ENCODE measurements around the gene GCNT2.
"Not testable (repeated sequence)": the region's sequence is repeated elsewhere in the genome, so short reads cannot be mapped to it uniquely, and the experiment has no call there.

GCNT2 gene

GRCh38 chr6:10655508-10656055 lies 134.4 kb downstream of the GCNT2 start:
- DNase-seq (ENCODE audit: low spot score) = peak; percentile 42
- no peak for TF ChIP-seq CTCF (IDR thresholded peaks at IDR 0.05; ENCODE audit: borderline replicate concordance, control extremely low read depth, extremely low read depth, insufficient read depth, missing control alignments)
- in situ Hi-C loops (cut with MboI; ENCODE audit: low sequenced_read_pairs, unreplicated experiment) = no loop called here

- in situ Hi-C loops (cut with MboI; ENCODE audit: low sequenced_read_pairs, unreplicated experiment) = no loop called here
- no peak for TF ChIP-seq CTCF (IDR thresholded peaks at IDR 0.05; ENCODE audit: borderline replicate concordance, control extremely low read depth, extremely low read depth, insufficient read depth, missing control alignments)
- no peak for DNase-seq (ENCODE audit: low spot score)
These were observed 138.0 kb downstream of the GCNT2 start for GRCh38 chr6:10658910-10659698.

DNA sequence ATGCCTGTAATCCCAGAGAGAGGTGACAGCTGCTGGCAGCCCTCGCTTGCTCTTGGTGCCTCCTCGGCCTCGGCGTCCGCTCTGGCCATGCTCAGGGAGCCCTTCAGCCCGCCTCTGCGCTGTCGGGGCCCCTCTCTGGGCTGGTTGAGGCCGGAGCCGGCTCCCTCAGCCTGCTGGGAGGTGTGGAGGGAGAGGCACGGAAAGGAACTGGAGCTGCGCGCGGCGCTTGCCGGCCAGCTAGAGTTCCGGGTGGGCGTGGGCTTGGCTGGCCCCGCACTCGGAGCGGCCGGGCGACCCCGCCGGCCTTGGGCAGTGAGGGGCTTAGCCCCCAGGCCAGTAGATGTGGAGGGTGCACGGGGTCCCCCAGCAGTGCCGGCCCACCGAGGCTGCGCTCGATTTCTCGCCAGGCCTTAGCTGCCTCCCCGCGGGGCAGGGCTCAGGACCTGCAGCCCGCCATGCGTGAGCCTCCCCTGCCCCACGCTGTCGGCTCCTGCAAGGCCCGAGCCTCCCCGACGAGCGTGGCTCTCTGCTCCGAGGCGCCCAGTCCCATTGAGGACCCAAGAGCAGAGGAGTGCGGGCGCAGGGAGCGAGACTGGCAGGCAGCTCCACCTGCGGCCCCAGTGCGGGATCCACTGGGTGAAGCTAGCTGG lies 138.7 kb downstream of the GCNT2 start:
- no peak for DNase-seq (ENCODE audit: low spot score)
- in situ Hi-C loops (cut with MboI; ENCODE audit: low sequenced_read_pairs, unreplicated experiment) = no loop called here
- no peak for TF ChIP-seq CTCF (IDR thresholded peaks at IDR 0.05; ENCODE audit: borderline replicate concordance, control extremely low read depth, extremely low read depth, insufficient read depth, missing control alignments)

DNA sequence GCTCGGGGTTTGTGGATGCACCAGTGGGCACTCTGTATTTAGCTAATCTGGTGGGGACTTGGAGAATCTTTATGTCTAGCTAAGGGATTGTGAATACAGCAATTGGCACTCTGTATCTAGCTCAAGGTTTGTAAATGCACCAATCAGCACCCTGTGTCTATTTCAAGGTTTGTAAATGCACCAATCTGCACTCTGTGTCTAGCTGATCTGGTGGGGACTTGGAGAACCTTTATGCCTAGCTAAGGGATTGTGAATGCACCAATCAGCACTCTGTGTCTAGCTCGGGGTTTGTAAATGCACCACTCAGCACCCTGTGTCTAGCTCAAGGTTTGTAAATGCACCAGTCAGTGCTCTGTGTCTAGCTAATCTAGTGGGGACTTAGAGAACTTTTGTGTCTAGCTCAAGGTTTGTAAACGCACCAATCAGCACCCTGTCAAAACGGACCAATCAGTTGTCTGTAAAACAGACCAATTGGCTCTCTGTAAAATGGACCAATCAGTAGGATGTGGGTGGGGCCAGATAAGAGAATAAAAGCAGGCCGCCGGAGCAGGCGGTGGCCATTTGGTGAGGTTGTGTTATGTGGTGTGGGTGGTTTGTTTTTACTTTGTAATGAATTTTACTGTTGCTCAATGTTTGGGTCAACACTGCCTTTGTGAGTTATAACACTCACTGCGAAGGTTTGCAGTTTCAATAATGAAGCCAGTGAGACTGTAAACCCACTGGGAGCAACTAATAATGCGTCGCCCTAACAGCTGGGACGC lies 139.5 kb downstream of the GCNT2 start:
- DNase-seq (ENCODE audit: low spot score); in situ Hi-C loops (cut with MboI; ENCODE audit: low sequenced_read_pairs, unreplicated experiment): not testable (repeated sequence)

DNA sequence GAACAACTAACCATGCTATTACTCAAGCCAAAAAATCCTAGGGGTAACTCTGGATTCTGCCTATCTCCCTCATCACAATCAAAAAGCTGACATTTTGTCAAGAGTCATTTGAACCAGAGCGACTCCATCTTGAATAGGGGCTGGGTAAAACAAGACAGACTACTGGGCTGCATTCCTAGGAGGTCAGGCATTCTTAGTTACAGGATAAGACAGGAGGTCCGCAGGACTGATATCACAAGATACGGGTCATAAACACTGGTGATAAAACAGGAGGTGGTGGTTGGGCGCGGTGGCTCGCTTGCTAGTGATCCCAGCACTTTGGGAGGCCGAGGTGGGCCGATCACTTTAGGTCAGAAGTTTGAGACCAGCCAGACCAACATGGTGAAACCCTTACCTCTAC lies 141.1 kb downstream of the GCNT2 start:
- no peak for TF ChIP-seq CTCF (IDR thresholded peaks at IDR 0.05; ENCODE audit: borderline replicate concordance, control extremely low read depth, extremely low read depth, insufficient read depth, missing control alignments)
- no peak for DNase-seq (ENCODE audit: low spot score)
- in situ Hi-C loops (cut with MboI; ENCODE audit: low sequenced_read_pairs, unreplicated experiment) = no loop called here

GRCh38 chr6:10662742-10663141 lies 141.6 kb downstream of the GCNT2 start:
- DNase-seq (ENCODE audit: low spot score) = no peak
- TF ChIP-seq CTCF (IDR thresholded peaks at IDR 0.05; ENCODE audit: borderline replicate concordance, control extremely low read depth, extremely low read depth, insufficient read depth, missing control alignments) = no peak
- in situ Hi-C loops (cut with MboI; ENCODE audit: low sequenced_read_pairs, unreplicated experiment) = no loop called here

- in situ Hi-C loops (cut with MboI; ENCODE audit: low sequenced_read_pairs, unreplicated experiment); DNase-seq (ENCODE audit: low spot score): not testable (repeated sequence)
These were observed 144.4 kb downstream of the GCNT2 start for GRCh38 chr6:10665595-10665994.
